HepG2 (cell line): ENCODE results near the gene ARMH1. TPM values are rescaled to one million over a fixed set of nuclear protein-coding genes. Genes with fewer than 3 reads are reported as not detected.

Source experiments
- ATAC-seq: fragments of 200-7000 bp; cut with Tn5 transposase; 3 replicates; pipeline ENCODE4 v1.9.1; 2020; ENCODE audit warnings: mild to moderate bottlenecking, moderate library complexity
- BruUV-seq: library from RNA; stranded (reverse); fragments of 400-500 nt; replicated peaks from 2 replicates; lab custom pipeline; 2021; lab: Mats Ljungman, UMichigan
- CTCF ChIA-PET: fragments of 300-600 bp; formaldehyde crosslinking; extraction: SDS; loops from one replicate; lab custom pipeline; 2021; ENCODE audit warnings: low total read pairs, inconsistent platforms, low intra/inter-chr PET ratio; lab: Yijun Ruan, JAX
- POLR2A ChIA-PET: fragments of 350-600 bp; sonication (Branson Sonifier 250); formaldehyde crosslinking; loops from one replicate; lab custom pipeline; 2020; ENCODE audit warnings: antibody characterized with exemption, inconsistent platforms; lab: Yijun Ruan, JAX
- DNase-seq: peaks from one replicate; pipeline ENCODE4 v3.0.0-alpha.2; 2015; ENCODE audit warnings: low spot score
- FAIRE-seq: peaks from 3 replicates; lab custom pipeline; 2011; peaks lifted over from hg19 to GRCh38; lab: Jason Lieb, UNC
- H2AFZ ChIP-seq: one replicate; pipeline ENCODE4 v1.6.1; 2011; ENCODE audit warnings: low read length, inconsistent platforms
- H3K27ac ChIP-seq: fragments of 300-600 bp; 3 replicates; pipeline ENCODE4 v1.8.0; 2011; ENCODE audit warnings: mixed run types, mild to moderate bottlenecking, mixed read lengths, low read length, inconsistent platforms; ENCODE audit not compliant: insufficient read depth; ENCODE audit errors: extremely low read length
- H3K27me3 ChIP-seq, 2 experiments: fragments of 200-600 bp in 1 of 2; 2 replicates in 1 of 2; 3 replicates in 1 of 2; pipeline versions ENCODE4 v1.6.0 to v1.8.0; 2011; ENCODE audit warnings: low read length in 2 of 2, mild to moderate bottlenecking in 2 of 2, moderate library complexity in 2 of 2, inconsistent platforms in 1 of 2; ENCODE audit not compliant: insufficient read depth in 2 of 2, control insufficient read depth in 1 of 2
- H3K36me3 ChIP-seq, 2 experiments: fragments of 200-600 bp in 1 of 2; replicated peaks in 1 of 2; 2 replicates in 1 of 2; 3 replicates in 1 of 2; pipeline versions ENCODE4 v1.5.1 to v1.8.0; 2011; ENCODE audit warnings: low read length in 2 of 2, inconsistent platforms in 1 of 2; ENCODE audit not compliant: insufficient read depth in 2 of 2, control insufficient read depth in 1 of 2
- H3K4me1 ChIP-seq: 2 replicates; pipeline ENCODE4 v1.5.1; 2012; ENCODE audit warnings: low read length, inconsistent platforms; ENCODE audit not compliant: insufficient read depth
- H3K4me2 ChIP-seq: 2 replicates; pipeline ENCODE4 v1.6.0; 2011; ENCODE audit warnings: low read depth, low read length, inconsistent platforms
- H3K4me3 ChIP-seq, 3 experiments: fragments of 200-600 bp in 1 of 3; sonication (generic), shearing (Covaris generic) in 1 of 3; replicated peaks in 1 of 3; 2 replicates each; pipeline ENCODE4 v1.5.1; 2011 to 2016; ENCODE audit warnings: low read length in 3 of 3, inconsistent platforms in 2 of 3, low read depth in 2 of 3, mild to moderate bottlenecking in 2 of 3, control low read depth in 1 of 3, mixed read lengths in 1 of 3; ENCODE audit not compliant: insufficient read depth in 1 of 3
- H3K79me2 ChIP-seq: one replicate; pipeline ENCODE4 v1.6.1; 2011; ENCODE audit warnings: low read length, inconsistent platforms; ENCODE audit not compliant: insufficient read depth
- H3K9ac ChIP-seq: 2 replicates; pipeline ENCODE4 v1.6.0; 2011; ENCODE audit warnings: mild to moderate bottlenecking, low read depth, low read length, inconsistent platforms; ENCODE audit not compliant: insufficient read depth
- H3K9me3 ChIP-seq: 2 replicates; pipeline ENCODE4 v1.5.1; 2012; ENCODE audit warnings: mild to moderate bottlenecking, low read length
- H4K20me1 ChIP-seq: 2 replicates; pipeline ENCODE4 v1.6.0; 2011; ENCODE audit warnings: inconsistent platforms, mild to moderate bottlenecking, low read length, moderate library complexity; ENCODE audit not compliant: insufficient read depth
- AGO2 ChIP-seq: fragments of 200-400 bp; formaldehyde crosslinking; optimal IDR thresholded peaks from 2 replicates; pipeline ENCODE3; 2017; ENCODE audit warnings: mild to moderate bottlenecking, low read depth, low read length, moderate library complexity
- ATRX ChIP-seq: sonication (generic); formaldehyde crosslinking; IDR thresholded peaks from 2 replicates; pipeline ENCODE4 v1.4.0; 2020; ENCODE audit warnings: missing genetic modification reagents, borderline replicate concordance
- BCLAF1 ChIP-seq: fragments of 450-650 bp; IDR thresholded peaks from 2 replicates; pipeline ENCODE4 v1.6.1; 2017; ENCODE audit warnings: mild to moderate bottlenecking
- CCAR2 ChIP-seq: fragments of 200-400 bp; formaldehyde crosslinking; optimal IDR thresholded peaks from 2 replicates; pipeline ENCODE3; 2018; ENCODE audit warnings: low read depth, mild to moderate bottlenecking, low read length, moderate library complexity
- CEBPG ChIP-seq: IDR thresholded peaks from 2 replicates; pipeline ENCODE4 v1.6.1; 2016
- KLF15 ChIP-seq: sonication (generic); formaldehyde crosslinking; IDR thresholded peaks from 2 replicates; pipeline ENCODE4 v1.8.1; 2023; ENCODE audit warnings: borderline replicate concordance, mild to moderate bottlenecking, inconsistent platforms, missing genetic modification reagents, mixed read lengths
- MLLT10 ChIP-seq: sonication (generic); formaldehyde crosslinking; IDR thresholded peaks from 2 replicates; pipeline ENCODE4 v1.4.0; 2020; ENCODE audit warnings: missing genetic modification reagents
- NFYC ChIP-seq: IDR thresholded peaks from 2 replicates; pipeline ENCODE4 v1.6.1; 2016; ENCODE audit warnings: missing genetic modification reagents, missing compliant biosample characterization
- POLR2G ChIP-seq: fragments of 200-400 bp; formaldehyde crosslinking; IDR thresholded peaks from 2 replicates; pipeline ENCODE4 v1.6.1; 2018; ENCODE audit warnings: mild to moderate bottlenecking, low read depth, low read length, moderate library complexity
- PPARG ChIP-seq: conservative IDR thresholded peaks from 2 replicates; pipeline ENCODE4 v1.6.1; 2016; ENCODE audit warnings: missing biosample characterization, missing genetic modification reagents
- RBFOX2 ChIP-seq: fragments of 200-400 bp; formaldehyde crosslinking; IDR thresholded peaks from 2 replicates; pipeline ENCODE4 v1.6.1; 2017; ENCODE audit warnings: low read depth, mild to moderate bottlenecking, low read length
- ZHX1 ChIP-seq: sonication (generic); formaldehyde crosslinking; IDR thresholded peaks from 2 replicates; pipeline ENCODE4 v1.8.1; 2022; ENCODE audit warnings: low read depth, mild to moderate bottlenecking, missing genetic modification reagents
- ZNF280B ChIP-seq: sonication (generic); formaldehyde crosslinking; IDR thresholded peaks from 2 replicates; pipeline ENCODE4 v1.5.0; 2020; ENCODE audit warnings: missing genetic modification reagents, mild to moderate bottlenecking, borderline replicate concordance
- ZNF296 ChIP-seq: sonication (generic); formaldehyde crosslinking; conservative IDR thresholded peaks from 2 replicates; pipeline ENCODE4 v1.5.0; 2020; ENCODE audit warnings: mild to moderate bottlenecking, missing genetic modification reagents
- ZNF329 ChIP-seq: sonication (generic); formaldehyde crosslinking; IDR thresholded peaks from 2 replicates; pipeline ENCODE4 v1.9.0; 2021; ENCODE audit warnings: low read depth, mild to moderate bottlenecking, missing genetic modification reagents
- ZNF414 ChIP-seq: sonication (generic); formaldehyde crosslinking; IDR thresholded peaks from 2 replicates; pipeline ENCODE4 v1.5.0; 2020; ENCODE audit warnings: missing genetic modification reagents
- ZNF773 ChIP-seq: sonication (generic); formaldehyde crosslinking; IDR thresholded peaks from 2 replicates; pipeline ENCODE4 v1.4.0; 2020; ENCODE audit warnings: missing genetic modification reagents, borderline replicate concordance
- WGBS: methylation state at CpG from one replicate; pipeline ENCODE4 v1.1.6; 2017; ENCODE audit warnings: low lambda C conversion rate; 5-methylcytosine and 5-hydroxymethylcytosine counted together
- in situ Hi-C: cut with HindIII; loops from 2 replicates; pipeline ENCODE4 v1.10.0; 2017; ENCODE audit warnings: low pct_unique_long_range_greater_than_20kb; ENCODE audit not compliant: extremely low pct_ligation_motif_present
- intact Hi-C: fragments of 100-400 bp; cut with micrococcal nuclease; formaldehyde crosslinking; loops from one replicate; pipeline ENCODE4 v1.10.0; 2022; ENCODE audit not compliant: unreplicated experiment
- polyA plus RNA-seq, 8 experiments: library from polyadenylated mRNA; depleted of rRNA in 3 of 8; stranded (reverse) in 7 of 8; unstranded in 1 of 8; fragments of >200 nt; fragmentation: Illumina TruSeq in 4 of 8; extraction: Trizol in 4 of 8; gene quantifications; 2 replicates each; pipeline versions ENCODE4 v1.2.1 to v1.2.3, GENCODE V29; 2011 to 2016; ENCODE audit warnings: low read depth in 4 of 8, missing spikeins in 1 of 8, mixed read lengths in 1 of 8; ENCODE audit not compliant: insufficient read depth in 1 of 8
- total RNA-seq, 5 experiments: library from RNA; depleted of rRNA; stranded (reverse); fragments of >200 nt; fragmentation: Illumina TruSeq; extraction: Trizol; gene quantifications; 2 replicates each; pipeline ENCODE4 v1.2.3, GENCODE V29; 2016; ENCODE audit warnings: low read depth in 1 of 5

ARMH1 gene
- total and polyA plus RNA-seq, 2 of the 13 experiments (the other 11 are each of a cell fraction or from before 2014, with no cell fraction given) = 0.69 TPM; not detected in 1

GRCh38 chr1:44645476-44646244, 28.9 kb upstream of the ARMH1 start:
- H4K20me1 ChIP-seq = no peaks in the 10 kb centered on the region
- no peaks in the 10 kb centered on the region for H3K79me2 ChIP-seq
- BruUV-seq = no TSS peak
- no peak overlapping the region for H3K9ac ChIP-seq
- CTCF ChIA-PET = no interaction called here
- no peaks in the 10 kb centered on the region for H3K9me3 ChIP-seq
- POLR2A ChIA-PET = interaction anchor here (4.2 kb wide), 1 partner anchor 14 kb away, joined by 25 read pairs; no protein-coding TSS in a partner anchor
- H3K36me3 ChIP-seq = peaks cover 58 to 95% of the 10 kb centered on the region in 2 experiments
- FAIRE-seq (no peak), ATAC-seq (no peak), DNase-seq (no peak)
- H3K4me1 ChIP-seq = no peaks in the 10 kb centered on the region
- no peak overlapping the region for H3K27ac ChIP-seq
- in situ Hi-C loops (no loop called here), intact Hi-C loops (no loop called here)
- H3K4me3 ChIP-seq = no peak overlapping the region
- no peak overlapping the region for H3K4me2 ChIP-seq
- no peaks in the 10 kb centered on the region for H3K27me3 ChIP-seq
- no peak overlapping the region for H2AFZ ChIP-seq
- 99% methylated on average over 13 of the region's 18 CpGs for WGBS
- TF ChIP-seq CCAR2 = no peak
- TF ChIP-seq PPARG (CRISPR knock-in tag) = no peak
- TF ChIP-seq RBFOX2 = 0 out of 2 replicates have a peak, but pooled peaks have one; percentile 31
- TF ChIP-seq NFYC (CRISPR knock-in tag) = no peak
- no peak for TF ChIP-seq POLR2G
- no peak for TF ChIP-seq ZNF280B (CRISPR knock-in tag)
- no peak for TF ChIP-seq KLF15 (CRISPR knock-in tag)
- TF ChIP-seq BCLAF1 = no peak
- TF ChIP-seq MLLT10 (CRISPR knock-in tag) = no peak
- TF ChIP-seq CEBPG (CRISPR knock-in tag) = no peak
- TF ChIP-seq ZNF296 (CRISPR knock-in tag) = no peak
- peak; percentile 32 for TF ChIP-seq AGO2
- TF ChIP-seq ATRX = no peak
- no peak for TF ChIP-seq ZNF414 (CRISPR knock-in tag)
- no peak for TF ChIP-seq ZHX1 (CRISPR knock-in tag)
- TF ChIP-seq ZNF773 (CRISPR knock-in tag) = no peak
- TF ChIP-seq ZNF329 (CRISPR knock-in tag) = no peak
